HG03196 (cell line): ENCODE measurements around the gene LGI1.

ENCODE experiments used
- ATAC-seq: cut with Tn5 transposase; IDR thresholded peaks from one replicate; pipeline ENCODE4 v1.9.1; 2021; ENCODE audit not compliant: unreplicated experiment

The LGI1 gene

DNA sequence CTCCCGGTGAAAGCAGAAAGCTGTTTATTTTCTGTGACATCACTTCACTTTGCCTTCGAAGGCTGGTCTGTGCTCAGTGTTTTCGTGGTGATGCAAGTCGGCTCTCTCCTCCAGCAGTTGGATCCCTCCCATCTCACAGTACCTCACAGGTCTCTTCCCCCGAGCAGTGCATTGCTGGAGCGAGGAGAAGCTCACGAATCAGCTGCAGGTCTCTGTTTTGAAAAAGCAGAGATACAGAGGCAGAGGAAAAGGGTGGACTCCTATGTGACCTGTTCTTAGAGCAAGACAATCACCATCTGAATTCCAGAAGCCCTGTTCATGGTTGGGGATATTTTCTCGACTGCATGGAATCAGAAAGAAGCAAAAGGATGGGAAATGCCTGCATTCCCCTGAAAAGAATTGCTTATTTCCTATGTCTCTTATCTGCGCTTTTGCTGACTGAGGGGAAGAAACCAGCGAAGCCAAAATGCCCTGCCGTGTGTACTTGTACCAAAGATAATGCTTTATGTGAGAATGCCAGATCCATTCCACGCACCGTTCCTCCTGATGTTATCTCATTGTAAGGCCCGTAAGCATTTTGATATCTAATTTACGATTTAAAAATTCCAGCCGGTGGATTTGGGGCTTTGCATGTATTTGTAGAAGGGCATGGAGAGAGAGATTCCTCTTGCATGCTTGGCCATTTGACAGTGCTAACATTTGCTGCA, at the start of gene LGI1:
Gene LGI1 (plus strand): TSS at position 136 of the 707 bp plus-strand sequence. CDS start 209 bp downstream, at position 345.
- ATAC-seq, result no peak

DNA sequence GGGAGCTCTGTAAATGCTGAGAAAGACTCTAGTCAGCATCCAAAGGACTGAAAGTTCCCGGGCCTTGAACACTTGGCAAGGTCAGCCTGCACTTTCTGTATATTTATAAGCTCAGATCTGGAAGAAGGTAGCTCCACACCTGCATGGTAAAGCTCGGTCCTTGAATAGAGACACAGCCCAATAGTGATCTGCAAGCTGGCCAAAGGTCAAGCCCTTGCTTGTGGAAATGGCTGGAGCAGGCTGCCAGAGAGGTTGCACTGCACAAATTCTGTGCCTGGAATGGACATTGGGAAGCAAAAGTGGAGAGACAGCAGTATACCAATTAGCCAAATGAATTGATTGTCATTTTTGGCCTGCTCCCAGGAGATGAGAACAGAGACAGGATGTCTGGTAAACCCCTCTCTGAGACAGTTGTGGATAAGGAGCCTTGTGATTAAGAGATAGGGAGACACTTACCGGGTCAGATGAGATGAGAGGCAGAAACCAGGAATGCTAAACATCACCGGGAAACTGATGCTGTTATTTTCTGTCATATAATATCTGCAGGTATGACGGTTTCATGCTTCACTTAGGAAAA, 47.3 kb upstream of the LGI1 start:
- no peak for ATAC-seq

DNA sequence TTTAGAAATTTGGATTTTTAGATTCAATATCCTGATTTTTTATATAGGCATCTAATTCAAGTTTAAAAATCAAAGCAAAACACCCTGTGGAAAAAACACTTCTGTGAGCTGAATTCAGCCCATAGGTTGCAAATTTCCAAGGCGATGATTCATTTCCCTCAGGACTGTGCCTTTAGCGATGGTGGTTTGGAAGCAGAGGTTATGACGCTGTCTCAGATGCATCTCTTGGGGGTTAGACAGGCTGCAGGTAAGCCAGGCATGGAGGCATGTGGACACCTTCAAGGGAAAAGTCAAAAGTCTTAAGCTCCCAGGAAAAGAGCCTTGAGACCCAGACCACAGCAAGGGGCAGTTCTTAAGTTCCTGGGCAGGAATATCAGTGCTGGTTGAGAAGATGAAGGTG, 45.8 kb upstream of the LGI1 start:
- ATAC-seq, result no peak

DNA sequence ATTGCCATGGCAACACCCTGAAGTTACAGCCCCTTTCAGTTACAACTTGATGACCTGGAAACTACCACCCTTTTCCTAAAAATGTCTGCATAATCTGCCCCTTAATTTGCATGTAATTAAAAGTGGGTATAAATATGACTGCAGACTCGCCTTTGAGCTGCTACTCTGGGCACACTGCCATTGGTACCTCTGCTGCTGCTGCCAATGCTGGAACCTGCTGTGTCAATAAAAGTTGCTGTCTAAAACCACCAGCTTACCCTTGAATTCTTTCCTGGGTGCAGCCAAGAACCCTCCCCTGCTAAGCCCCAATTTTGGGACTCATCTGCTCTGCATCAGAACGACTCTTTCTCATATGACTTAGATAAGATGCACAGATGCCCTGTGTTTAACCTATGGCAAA, 45.1 kb upstream of the LGI1 start:
- ATAC-seq, result no peak

DNA sequence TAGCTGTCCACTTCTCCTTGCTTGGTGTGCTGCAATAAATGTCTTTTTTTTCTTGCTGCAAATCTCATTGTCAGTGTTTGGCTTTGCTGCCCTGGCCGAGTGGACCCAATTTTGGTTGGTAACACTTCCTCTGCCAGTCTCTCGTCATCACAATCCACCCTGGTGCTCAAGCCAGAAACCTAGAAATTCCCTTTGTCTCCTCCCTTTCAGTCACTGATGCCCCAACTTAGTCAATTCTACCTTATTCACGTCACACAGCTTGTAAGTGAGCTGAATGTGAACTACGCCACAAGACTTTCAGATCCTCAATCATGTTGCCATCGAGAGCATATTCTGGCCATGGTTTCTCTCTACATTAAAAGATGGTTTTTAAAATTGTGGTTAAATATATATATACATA, 42.4 kb upstream of the LGI1 start:
- ATAC-seq, result peak; percentile 88

DNA sequence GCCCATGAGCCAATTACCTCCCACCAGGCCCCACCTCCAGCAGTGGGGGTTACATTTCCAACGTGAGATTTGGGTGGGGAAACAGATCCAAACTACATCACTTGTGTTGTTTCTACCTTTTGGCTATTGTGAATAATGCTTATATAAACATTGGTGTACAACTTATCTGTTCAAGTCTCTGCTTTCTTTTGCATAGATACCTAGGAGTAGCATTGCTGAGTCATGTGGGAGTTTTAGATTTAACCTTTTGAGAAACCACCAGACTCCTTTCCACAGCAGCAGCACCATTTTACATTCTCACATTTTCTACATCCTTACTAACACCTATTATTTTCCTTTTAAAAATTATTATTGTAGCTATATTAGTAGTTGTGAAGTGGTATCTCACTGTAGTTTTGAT, 41.0 kb upstream of the LGI1 start:
- ATAC-seq, result no peak

DNA sequence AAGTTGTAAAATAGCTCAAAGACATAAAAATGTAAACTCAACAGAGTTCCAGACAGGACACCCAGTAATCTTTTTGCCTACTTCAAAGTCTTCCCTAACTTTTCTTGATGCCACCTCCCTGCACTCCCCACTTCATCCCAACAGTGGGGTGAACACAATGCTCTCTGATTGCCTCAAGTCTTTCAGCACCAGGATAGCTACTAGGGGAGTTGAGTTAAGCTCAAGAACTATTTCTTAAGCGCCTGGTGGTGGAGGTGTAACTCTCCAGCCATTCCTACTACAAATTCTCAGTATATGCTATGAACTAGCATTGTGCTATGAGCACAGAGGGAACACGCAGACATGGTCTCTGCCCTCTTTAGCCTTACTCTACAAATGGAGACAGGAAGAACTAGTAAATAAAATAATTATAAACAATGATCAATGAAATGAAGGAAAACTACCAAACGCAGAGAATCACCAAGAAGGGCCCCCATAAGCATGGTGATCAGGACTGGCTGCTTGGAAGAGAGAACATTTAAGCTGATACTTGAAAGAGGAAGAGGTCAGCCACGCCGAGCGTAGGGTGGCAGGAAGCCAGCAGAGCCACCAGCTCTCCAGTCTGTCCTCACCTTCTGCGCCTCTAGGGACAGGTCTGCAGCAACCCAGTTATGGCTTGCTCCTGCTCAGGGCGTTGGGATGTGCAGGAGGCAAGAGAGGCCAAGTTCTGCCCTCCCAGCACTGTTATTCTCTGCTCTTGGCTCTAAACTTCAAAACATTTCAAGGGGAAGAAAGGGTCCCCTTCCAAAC, 38.6 kb upstream of the LGI1 start:
- no peak for ATAC-seq

DNA sequence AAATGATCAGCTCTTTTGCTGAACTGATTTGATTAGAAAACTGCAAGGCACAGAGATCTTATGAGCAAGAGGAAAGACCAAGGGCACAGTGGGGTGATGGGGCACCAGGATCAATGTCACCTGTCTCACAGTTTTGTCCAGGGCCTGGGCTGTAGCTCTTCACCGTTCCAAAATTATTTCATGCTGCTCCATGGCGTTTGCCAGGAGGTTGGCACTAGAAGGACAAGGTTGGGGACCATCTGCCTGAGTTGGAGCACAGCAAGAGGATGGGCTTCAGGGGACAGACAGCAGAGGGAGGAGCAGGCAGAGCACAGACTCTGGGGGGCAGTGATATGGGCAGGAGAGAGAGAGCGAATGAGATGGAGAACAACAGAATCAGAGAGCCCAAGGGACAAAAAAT, 37.8 kb upstream of the LGI1 start:
- no peak for ATAC-seq

DNA sequence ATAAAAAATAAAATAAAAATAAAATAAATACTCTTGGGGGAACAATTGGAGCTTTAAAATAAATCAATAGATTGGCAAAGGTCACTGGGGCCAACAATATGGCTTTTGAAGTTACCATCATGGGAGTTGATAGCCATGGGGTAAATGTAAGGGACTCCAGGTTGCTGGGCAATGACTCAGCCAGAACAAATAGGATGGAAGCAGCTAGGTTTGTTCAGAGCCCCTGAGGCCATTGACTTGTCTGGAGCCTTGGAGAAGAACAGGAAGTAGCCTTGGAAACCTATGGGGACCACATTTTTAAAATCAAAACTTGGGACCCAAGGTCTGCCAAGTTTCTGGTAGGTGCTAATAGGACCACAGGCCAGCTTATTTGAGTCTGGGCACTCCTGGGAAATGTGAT, 35.2 kb upstream of the LGI1 start:
- ATAC-seq, result no peak

DNA sequence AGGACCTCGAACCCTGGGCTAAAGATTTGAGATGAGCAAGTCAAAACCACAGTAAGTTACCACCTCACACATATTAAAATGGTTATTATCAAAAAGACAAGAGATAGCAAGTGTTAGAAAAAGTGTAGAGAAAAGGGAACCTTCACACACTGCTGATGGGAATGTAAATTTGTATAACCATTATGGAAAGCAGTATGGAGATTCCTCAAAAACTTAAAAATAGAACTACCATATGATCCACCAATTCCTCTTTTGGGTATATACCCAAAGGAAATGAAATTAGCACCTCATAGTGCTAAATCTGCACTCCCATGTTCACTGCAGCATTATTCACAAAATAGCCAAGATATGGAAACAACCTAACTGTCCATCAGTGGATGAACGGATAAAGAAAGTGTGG, 34.6 kb upstream of the LGI1 start:
- ATAC-seq, result no peak

DNA sequence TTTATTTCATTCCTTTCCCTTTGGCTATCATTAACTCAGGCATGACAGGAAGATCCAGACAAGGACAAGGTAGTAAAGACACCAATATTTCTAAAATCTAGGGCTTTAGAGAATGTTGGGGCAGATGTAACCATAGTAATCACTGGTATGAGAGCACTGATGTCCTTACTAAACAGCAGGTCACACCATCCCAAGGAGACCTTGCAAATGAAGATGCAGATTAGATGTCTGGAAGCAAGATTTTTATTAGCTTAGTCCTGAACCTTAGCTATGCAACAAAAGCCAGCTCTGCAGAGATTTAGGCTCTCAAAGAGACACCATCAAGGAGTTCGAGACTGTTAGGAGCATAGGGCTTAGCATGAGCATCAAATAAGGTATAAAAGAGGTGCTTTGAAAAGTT, 31.7 kb upstream of the LGI1 start:
- ATAC-seq, result no peak

DNA sequence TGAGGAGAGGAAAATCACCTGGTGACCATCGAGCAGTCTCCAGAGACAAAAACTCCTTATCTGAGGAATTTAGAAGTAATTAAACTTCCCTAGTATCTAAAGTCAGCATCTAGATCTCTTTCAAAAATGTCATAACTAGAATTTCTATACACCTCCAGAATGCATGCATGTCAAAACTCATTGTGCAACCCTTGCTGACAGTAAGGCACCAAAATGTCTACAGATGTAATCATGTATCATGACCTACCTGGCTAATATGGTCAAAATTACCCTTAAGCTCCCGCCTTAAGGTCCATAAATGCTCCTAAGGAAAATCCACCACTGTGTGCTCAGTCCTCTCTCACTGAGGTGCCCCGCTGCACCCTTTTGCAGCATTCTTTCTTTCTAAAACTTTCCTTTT, 16.4 kb upstream of the LGI1 start:
- ATAC-seq, result no peak

DNA sequence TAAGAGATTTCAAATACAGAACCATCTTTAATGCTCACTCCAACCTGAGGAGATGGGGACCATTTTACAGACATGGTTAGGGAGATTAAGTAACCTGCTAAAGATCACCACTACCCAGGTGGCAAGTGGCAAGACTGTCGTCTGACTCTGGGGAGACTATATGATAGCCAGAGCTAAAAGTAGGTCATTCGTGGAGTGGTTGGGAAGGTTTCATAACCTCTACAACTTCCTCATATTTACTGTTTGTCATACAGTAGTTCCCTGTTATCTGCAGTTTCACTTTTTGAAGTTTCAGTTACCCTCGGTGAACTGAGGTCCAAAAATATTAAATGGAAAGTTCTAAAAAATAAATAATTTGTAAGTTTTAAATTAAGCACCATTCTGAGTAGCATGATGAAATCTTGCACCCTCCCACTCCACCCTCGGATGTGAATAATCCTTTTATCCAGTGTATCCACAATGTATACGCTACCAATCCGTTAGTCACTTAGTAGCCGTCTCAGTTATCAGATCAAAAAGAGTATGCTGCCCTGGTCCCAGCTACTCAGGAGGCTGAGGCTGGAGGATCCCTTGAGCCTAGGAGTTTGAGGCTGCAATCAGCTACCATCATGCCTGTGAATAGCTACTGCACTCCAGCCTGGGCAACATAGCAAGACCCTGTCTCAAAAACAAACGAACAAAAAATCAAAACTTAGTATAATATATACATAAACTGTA, 14.9 kb upstream of the LGI1 start:
- ATAC-seq, result no peak

DNA sequence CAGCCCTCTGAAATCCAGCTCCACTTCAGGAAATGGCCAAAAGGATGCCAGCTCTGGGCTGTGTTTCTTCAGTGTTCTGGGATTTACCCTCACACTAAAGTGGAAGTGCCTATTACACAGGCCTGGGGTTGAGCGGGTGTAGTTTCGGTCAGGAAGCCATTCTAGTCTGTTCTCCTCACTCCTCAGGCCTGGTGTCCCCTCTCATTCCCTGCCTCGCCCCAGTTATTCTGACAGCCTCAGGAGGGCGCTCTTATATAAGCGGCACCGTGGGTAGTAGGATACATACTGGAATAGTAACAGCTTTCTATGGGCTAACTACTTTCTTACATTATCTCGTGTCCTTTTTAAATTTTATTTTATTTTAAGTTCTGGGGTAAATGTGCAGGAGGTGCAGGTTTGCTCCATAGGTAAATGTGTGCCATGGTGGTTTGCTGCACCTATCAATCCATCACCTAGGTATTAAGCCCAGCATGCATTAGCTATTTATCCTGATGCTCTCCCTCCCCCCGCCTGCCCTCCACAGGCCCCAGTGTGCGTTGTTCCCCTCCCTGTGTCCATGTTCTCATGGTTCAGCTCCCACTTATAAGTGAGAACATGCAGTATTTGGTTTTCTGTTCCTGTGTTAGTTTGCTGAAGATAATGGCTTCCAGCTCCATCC, 12.2 kb upstream of the LGI1 start:
- no peak for ATAC-seq

DNA sequence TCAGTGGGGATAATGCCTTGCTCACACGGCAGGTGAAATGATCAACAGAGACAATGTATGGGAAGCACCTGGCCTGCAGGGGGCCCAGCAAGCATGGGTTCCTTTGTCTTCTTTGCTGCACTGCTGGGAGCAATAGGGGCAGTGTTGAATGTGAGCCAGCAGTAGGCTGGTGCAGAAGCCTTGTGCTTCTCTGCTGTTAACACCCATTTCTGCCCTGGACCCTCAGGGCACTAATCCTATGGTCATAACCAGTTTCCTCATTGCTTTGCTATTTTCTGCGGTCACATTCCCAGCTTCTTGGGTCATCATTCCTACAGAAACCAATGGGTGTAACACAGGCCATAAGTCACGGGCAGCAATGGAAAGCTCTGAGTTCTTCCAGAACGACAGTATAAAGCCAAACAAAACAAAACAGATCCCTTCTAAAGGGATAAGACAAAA, 10.9 kb upstream of the LGI1 start:
- no peak for ATAC-seq

DNA sequence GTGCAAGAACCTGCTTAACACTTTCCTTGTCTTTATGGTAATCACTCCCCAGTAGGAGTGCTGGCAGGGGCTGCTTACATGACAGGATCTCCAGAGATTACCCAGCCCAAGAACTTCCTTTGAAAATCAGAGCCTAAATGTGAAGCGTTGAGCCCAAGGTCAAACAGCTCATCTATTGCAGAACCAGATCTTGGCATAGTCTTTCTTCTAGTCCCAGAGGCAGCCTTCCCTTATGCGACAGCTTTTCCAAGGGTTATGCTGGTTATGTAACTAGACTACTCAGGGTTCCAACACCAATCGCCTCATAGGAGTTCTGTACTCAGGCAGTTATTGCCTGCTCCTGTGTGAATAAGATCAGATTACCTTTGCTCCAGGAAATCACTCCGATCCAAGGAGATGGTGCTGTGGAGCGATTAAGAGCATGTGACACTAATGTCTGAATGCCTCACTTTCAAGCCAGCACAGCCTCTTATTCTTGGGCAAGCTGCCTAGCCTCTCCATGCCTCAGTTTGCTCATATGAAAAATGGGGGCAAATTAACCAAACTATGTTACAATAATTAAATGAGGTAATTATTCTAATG, 8.4 kb upstream of the LGI1 start:
- no peak for ATAC-seq

DNA sequence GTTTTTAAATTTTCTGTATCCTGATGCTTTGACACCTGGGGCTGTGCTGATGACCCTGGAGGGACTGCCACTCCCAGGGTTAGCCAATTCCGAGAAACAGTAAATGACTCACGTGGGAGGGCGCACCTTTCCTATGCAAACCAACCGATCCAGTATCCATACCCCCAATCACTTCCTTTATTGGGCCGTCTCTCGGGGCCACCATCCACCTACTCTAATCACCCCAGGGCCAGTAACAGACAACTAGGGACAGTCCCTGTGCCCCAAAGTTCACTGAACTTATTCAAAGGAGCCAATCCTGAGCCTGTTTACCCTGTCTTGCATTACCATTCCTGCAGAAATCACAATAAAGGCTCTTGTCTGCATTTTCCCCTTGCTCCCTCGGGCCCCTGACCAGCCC, 6.6 kb upstream of the LGI1 start:
- no peak for ATAC-seq

DNA sequence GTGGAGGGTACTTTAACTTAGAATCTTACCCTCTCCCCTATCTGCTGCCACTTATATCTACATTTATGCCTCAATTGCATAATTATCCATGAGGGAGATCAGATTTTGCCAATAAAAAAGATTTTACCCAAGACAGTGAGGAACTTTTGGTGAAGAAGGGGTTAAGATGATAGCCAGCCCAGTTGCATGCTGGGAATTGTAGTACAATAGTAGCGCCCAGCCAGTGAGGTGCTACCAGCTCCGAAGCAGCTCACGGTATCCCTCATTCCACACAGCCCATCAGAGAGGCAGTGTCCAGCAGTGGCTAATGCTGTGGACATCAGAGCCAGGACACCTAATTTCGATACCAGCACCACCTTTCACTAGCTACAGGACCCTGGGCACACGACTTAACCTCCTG, 5.9 kb upstream of the LGI1 start:
- ATAC-seq, result no peak

DNA sequence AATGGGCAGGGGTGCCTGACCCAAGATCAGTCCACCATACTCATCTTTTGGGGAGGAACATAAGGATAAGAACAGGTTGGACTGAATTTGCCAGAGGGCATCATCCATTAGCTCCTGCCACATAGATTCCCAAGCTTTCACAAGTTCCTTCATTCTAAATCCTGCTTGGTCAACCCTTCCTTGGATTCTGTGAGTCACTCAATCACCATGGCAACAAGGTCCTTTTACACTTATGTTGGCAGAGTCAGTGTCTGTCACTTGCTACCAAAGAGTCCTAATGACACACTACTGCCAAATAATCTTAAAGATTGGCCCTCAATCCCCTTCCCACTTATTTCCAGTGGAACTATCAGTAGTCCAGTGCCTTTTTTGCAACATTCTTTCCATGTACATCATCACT, 5.0 kb upstream of the LGI1 start:
- no peak for ATAC-seq

DNA sequence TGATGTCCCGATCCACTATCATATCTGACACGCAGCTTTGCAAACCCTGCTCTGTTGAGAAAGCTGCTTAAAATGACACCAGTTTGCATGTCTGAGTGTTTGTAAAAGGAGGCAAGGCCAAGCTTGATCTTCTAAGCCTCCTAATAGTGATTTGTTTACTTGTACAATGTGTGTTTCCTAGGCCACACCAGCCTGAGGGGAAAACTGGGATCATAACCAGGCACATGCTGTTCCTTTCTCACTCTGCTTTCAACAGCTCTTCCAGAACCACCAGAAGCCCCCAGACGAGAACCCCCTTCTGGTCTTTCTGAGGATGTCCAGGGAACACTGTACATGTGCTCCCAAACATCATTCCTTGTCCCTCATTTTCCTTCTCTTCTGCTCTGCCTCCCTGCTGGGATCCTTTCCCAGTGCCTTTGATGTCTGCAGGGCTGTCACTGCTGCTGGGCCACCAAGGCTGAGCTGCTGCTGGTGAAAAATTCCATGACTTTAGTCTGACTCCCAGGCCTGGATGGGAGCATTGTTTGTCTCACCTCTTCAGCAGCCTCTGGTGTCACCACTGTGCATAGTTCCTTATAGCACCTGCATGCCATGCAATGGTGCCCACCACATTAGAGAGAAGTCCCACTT, 4.0 kb upstream of the LGI1 start:
- ATAC-seq, result no peak
